ENCODE data around the gene TOMM40.
"Not testable (repeated sequence)": the region's sequence is repeated elsewhere in the genome, so short reads cannot be mapped to it uniquely, and the experiment has no call there.

TOMM40 gene

GRCh38 chr19:44900328-44901244, 9.5 kb downstream of the TOMM40 start:
- DNase-seq: no peak

DNA sequence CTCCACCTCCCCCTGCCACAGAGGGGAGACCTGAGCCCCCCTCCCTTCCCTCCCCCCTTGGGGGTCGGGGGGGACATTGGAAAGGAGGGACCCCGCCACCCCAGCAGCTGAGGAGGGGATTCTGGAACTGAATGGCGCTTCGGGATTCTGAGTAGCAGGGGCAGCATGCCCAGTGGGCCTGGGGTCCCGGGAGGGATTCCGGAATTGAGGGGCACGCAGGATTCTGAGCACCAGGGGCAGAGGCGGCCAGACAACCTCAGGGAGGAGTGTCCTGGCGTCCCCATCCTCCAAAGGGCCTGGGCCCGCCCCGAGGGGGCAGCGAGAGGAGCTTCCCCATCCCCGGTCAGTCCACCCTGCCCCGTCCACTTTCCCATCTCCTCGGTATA, 12.2 kb downstream of the TOMM40 start:
- DNase-seq: no peak

DNA sequence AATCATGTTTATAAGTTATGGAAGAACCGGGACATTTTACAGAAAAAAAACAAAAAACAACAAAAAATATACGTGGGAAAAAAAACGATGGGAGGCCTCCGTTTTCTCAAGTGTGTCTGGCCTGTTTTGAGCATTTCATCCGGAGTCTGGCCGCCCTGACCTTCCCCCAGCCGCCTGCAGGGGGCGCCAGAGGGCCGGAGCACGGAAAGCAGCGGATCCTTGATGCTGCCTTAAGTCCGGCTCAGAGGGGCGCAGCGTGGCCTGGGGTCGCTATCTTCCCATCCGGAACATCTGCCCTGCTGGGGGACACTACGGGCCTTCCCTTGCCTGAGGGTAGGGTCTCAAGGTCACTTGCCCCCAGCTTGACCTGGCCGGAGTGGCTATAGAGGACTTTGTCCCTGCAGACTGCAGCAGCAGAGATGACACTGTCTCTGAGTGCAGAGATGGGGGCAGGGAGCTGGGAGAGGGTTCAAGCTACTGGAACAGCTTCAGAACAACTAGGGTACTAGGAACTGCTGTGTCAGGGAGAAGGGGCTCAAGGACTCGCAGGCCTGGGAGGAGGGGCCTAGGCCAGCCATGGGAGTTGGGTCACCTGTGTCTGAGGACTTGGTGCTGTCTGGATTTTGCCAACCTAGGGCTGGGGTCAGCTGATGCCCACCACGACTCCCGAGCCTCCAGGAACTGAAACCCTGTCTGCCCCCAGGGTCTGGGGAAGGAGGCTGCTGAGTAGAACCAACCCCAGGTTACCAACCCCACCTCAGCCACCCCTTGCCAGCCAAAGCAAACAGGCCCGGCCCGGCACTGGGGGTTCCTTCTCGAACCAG, 12.8 kb downstream of the TOMM40 start:
- peak; percentile 66 to 68 for DNase-seq

- no peak for DNase-seq
Measured at GRCh38 chr19:44904426-44904994, 13.5 kb downstream of the TOMM40 start.

- no peak for DNase-seq
Measured at GRCh38 chr19:44905437-44906160, 14.5 kb downstream of the TOMM40 start, which contains the start of gene APOE. Gene APOE, plus strand, starts transcription at chr19:44905796. Its CDS starts 829 bp downstream, at chr19:44906625.

DNA sequence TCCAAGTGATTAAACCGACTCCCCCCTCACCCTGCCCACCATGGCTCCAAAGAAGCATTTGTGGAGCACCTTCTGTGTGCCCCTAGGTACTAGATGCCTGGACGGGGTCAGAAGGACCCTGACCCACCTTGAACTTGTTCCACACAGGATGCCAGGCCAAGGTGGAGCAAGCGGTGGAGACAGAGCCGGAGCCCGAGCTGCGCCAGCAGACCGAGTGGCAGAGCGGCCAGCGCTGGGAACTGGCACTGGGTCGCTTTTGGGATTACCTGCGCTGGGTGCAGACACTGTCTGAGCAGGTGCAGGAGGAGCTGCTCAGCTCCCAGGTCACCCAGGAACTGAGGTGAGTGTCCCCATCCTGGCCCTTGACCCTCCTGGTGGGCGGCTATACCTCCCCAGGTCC, 16.6 kb downstream of the TOMM40 start:
- no peak for DNase-seq

DNA sequence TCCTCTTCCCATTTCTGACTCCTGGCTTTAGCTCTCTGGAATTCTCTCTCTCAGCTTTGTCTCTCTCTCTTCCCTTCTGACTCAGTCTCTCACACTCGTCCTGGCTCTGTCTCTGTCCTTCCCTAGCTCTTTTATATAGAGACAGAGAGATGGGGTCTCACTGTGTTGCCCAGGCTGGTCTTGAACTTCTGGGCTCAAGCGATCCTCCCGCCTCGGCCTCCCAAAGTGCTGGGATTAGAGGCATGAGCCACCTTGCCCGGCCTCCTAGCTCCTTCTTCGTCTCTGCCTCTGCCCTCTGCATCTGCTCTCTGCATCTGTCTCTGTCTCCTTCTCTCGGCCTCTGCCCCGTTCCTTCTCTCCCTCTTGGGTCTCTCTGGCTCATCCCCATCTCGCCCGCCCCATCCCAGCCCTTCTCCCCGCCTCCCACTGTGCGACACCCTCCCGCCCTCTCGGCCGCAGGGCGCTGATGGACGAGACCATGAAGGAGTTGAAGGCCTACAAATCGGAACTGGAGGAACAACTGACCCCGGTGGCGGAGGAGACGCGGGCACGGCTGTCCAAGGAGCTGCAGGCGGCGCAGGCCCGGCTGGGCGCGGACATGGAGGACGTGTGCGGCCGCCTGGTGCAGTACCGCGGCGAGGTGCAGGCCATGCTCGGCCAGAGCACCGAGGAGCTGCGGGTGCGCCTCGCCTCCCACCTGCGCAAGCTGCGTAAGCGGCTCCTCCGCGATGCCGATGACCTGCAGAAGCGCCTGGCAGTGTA, 17.2 kb downstream of the TOMM40 start:
- no peak for DNase-seq

DNA sequence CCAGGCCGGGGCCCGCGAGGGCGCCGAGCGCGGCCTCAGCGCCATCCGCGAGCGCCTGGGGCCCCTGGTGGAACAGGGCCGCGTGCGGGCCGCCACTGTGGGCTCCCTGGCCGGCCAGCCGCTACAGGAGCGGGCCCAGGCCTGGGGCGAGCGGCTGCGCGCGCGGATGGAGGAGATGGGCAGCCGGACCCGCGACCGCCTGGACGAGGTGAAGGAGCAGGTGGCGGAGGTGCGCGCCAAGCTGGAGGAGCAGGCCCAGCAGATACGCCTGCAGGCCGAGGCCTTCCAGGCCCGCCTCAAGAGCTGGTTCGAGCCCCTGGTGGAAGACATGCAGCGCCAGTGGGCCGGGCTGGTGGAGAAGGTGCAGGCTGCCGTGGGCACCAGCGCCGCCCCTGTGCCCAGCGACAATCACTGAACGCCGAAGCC, 17.8 kb downstream of the TOMM40 start:
- no peak for DNase-seq

DNA sequence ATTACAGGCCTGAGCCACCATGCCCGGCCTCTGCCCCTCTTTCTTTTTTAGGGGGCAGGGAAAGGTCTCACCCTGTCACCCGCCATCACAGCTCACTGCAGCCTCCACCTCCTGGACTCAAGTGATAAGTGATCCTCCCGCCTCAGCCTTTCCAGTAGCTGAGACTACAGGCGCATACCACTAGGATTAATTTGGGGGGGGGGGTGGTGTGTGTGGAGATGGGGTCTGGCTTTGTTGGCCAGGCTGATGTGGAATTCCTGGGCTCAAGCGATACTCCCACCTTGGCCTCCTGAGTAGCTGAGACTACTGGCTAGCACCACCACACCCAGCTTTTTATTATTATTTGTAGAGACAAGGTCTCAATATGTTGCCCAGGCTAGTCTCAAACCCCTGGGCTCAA, 18.7 kb downstream of the TOMM40 start:
- DNase-seq: no peak

- not testable (repeated sequence) for DNase-seq
Measured at GRCh38 chr19:44911896-44912295, 20.8 kb downstream of the TOMM40 start.

- no peak for DNase-seq
Measured at GRCh38 chr19:44912854-44913253, 21.8 kb downstream of the TOMM40 start.

GRCh38 chr19:44913512-44914432, 22.7 kb downstream of the TOMM40 start:
- not testable (repeated sequence) for DNase-seq

DNA sequence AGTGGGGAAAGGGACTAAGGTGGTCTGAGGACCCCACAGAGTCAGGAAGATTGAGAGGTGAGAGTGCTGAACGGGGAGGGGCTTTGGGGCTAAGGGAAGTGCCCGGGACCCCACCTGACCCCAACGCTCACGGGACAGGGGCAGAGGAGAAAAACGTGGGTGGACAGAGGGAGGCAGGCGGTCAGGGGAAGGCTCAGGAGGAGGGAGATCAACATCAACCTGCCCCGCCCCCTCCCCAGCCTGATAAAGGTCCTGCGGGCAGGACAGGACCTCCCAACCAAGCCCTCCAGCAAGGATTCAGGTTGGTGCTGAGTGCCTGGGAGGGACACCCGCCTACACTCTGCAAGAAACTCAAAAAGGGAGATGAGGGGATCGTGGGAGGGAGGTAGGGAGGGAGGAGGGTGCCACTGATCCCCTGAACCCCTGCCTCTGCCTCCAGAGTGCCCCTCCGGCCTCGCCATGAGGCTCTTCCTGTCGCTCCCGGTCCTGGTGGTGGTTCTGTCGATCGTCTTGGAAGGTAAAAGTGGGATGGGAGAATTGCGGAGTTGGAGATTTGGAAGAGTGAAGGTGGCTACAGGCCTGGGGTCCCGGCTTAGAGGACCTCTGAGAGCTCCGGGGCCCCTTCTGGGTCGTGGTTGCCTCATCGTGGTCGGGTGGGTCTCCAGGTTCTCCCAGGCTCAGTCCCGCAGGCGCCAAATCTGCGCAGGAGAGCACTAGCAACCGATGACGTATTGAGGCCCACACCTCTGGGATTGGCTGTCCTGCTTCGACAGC, 23.6 kb downstream of the TOMM40 start, which contains the start of gene APOC1:
TSS of gene APOC1 (plus strand) at position 176 of the 774 bp plus-strand sequence. CDS start at position 460, 284 bp downstream.
- DNase-seq: peak; percentile 60 to 71

DNA sequence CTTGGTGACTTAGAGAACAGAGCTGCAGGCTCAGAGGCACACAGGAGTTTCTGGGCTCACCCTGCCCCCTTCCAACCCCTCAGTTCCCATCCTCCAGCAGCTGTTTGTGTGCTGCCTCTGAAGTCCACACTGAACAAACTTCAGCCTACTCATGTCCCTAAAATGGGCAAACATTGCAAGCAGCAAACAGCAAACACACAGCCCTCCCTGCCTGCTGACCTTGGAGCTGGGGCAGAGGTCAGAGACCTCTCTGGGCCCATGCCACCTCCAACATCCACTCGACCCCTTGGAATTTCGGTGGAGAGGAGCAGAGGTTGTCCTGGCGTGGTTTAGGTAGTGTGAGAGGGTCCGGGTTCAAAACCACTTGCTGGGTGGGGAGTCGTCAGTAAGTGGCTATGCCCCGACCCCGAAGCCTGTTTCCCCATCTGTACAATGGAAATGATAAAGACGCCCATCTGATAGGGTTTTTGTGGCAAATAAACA, 33.2 kb downstream of the TOMM40 start:
- DNase-seq: no peak

GRCh38 chr19:44925114-44925891, 34.2 kb downstream of the TOMM40 start:
- DNase-seq: no peak

GRCh38 chr19:44926245-44927077, 35.4 kb downstream of the TOMM40 start:
- DNase-seq: not testable (repeated sequence)

- no peak for DNase-seq
Measured at GRCh38 chr19:44927746-44928145, 36.7 kb downstream of the TOMM40 start.

DNA sequence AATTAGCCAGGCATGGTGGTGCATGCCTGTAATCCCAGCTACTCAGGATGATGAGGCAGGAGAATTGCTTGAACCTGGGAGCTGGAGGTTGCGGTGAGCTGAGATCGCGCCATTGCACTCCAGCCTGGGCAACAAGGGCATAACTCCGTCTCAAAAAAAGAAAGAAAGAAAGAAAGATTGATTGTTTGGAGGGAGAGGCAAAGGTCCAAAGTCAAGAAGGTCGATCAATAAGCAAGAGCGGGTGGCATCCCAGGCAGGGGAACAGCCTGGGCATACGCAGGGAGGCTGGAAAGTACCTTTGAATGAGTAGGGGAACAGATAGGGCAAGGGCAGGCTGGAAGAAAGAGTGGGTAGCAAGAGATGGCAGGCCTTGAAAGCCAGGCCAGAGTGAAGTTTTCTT, 39.0 kb downstream of the TOMM40 start:
- no peak for DNase-seq

All from Kasumi-1 (cell line).